Colon (tissue), 2 donors: Measurements from ENCODE around the gene PDAP1.
"Not testable (repeated sequence)": the region's sequence is repeated elsewhere in the genome, so short reads cannot be mapped to it uniquely, and the experiment has no call there.

Experiments used
- FAIRE-seq: peaks from 2 replicates; lab custom pipeline; 2012; peaks lifted over from hg19 to GRCh38; lab: Jason Lieb, UNC
- donor health status: control.
- donor health status: control.

The PDAP1 gene

DNA sequence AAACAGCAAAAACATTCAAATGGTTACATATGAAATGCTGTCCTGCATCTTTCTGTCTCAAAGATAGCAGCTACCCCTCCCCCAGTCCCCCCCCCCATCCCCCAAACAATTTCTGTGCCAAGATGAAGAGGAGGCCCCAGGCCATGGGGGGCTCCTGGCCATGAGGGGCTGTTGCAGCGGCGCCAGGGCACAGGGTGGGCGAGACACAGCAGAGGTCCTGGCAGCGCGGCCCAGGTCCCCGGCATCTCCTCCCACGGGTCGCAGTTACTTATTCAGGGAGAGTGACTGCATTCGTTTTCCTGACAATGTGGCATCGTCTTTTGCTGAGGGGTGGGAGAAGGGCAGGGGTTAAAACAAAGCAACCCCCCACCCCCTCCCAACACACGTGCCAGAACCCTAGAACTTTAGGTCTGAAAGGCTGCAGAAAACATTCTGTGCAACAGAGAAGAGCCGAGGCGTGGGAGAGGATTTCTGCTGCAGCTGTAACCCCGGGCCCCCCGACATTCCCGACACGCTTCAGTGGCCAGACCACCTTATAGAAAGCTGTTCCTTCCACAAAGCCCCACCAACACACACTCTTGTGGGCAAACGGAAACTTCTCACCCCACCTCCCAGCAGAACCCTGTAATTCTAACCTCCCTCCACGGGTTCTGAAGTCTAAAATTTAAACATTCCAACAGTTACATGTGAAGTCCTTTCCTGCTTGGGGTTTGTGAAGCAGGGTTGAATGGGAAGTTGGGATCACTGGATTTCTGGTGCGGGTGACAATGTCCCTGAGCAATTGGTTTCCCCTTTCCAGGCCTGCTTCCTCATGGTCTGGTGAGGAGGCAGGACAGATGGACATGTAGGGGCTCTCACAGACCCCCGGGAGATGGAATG, 11.7 kb downstream of the PDAP1 start:
- no peak for FAIRE-seq

DNA sequence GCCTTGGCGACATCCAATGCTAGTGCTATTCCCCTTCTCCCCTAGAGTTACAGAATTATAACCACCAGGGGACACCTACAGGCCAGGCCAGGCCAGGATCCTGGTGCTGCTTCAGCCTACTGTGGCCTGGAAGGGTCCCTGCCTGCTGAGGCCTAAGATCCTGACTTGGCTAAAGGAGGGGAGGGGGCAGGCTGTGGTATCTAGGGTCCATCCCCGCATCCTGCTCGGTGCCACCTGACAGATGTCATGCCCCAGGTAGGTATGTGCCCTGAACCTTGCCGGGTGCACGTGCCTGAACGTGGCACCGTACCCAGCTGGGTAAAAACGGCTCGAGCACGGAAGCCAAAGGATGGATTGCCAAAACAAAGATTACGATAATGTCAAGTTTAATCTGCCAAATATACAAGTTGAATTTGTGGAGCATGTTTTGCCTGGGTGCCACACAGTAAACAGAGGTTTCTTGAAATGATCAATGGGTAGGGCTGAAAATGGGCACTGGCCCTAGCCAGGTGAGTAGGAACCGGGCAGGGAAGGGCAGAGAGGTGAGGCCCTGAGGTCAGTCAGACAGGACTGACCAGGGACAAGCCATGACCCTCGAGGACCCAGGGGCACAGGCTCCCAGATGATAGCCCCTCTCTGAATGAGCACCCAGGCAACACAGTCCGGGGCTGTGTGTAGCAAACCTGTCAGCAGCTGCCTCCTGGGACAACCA, 12.6 kb downstream of the PDAP1 start:
- no peak for FAIRE-seq

DNA sequence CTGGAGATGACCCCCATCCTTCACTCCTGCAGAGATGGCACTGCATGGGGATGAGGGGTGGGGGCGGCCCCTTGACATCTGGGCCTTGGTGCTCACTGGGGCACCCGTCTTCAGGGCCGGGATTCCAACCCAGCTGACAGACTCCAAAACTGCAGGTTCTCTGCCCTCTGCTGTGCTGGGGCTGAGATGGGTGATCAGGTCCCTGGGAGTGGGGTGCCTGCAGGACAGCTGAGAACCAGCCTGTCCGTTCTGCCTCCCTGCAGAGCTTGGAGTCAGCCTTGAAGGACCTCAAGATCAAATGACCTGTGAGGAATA, 14.3 kb downstream of the PDAP1 start:
- no peak for FAIRE-seq

DNA sequence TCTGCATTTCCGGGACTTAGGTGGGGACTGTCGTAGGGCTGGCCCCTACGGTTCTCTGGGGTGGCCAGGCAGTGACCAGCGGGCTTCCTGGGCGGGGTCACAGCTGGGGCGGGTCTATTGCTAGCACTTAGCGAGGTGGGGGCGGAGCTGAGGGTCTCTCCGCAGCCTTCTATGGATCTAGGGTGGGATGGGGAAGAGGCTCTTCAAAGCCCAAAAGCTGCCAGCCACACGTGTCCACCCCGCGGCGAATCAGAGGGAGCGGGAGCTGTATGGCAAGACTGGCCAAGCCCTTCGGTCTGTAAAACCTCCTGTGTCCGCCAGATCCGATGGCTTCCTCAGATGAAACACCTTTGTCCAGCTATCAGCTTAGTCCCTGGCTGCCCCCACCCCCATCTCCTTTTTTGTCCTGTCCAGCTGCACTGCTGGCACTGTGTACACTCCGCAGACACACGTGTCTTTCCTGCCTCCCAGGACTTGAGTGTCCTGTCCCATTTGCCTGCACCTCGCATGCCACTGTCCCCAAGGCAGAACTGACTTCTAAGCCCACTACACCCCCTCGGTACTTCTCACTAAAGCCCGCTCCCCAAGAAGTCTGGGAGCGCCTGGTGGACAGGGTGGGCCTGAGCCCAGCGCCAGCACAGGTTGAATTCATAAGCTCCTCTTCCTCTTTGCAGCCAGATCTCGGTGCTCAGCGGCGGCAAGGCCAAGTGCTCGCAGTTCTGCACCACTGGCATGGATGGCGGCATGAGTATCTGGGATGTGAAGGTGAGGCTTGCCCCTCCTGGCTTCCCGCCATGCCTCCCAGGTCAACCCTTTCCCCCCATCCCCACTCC, 14.8 kb downstream of the PDAP1 start:
- FAIRE-seq, result no peak

DNA sequence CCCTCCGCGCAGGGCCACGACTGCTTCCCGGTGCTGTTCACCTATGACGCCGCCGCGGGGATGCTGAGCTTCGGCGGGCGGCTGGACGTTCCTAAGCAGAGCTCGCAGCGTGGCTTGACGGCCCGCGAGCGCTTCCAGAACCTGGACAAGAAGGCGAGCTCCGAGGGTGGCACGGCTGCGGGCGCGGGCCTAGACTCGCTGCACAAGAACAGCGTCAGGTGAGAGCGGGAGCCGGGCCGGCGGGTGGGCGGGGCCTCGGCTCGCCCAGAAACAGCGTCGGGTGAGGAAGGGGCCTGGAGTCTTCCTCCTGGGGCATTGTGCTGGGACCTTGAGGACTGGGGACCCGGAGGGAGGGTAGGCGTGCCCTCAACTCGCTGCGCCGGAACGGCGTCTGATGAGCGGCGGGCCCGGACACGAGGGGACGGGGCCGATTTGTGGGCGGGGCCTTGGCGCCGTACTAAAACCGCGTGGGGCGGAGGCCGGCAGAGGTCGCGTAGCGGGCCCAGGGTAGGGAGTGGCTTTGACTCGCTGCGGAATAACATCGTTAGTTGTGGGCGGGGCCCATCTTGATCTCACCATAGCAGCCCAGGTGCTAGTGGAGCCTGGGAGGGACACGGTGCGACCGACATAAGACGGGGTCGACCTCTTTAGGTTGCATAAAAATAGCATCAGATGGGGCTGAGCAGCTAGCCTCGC, 15.6 kb downstream of the PDAP1 start:
- no peak for FAIRE-seq

DNA sequence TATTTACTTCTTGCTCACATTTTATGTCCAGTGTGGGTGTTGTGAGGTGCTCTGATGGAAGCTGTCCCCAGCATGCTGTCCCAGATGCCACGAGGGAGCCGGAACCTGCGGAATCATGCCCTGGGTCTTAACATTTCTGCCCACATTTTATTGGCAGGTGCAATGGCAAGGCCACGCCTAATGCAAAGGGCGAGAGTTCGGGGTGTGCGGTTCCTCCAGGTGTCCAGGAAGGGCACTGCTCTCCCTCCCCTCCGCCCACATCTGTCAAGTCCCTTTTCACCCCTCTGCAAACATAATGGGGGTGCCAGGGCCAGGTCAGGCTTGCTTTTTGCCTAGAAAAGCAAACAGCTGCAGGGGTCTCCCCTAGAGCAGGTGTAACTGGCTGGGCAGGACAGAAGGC, 16.4 kb downstream of the PDAP1 start:
- FAIRE-seq, result no peak

DNA sequence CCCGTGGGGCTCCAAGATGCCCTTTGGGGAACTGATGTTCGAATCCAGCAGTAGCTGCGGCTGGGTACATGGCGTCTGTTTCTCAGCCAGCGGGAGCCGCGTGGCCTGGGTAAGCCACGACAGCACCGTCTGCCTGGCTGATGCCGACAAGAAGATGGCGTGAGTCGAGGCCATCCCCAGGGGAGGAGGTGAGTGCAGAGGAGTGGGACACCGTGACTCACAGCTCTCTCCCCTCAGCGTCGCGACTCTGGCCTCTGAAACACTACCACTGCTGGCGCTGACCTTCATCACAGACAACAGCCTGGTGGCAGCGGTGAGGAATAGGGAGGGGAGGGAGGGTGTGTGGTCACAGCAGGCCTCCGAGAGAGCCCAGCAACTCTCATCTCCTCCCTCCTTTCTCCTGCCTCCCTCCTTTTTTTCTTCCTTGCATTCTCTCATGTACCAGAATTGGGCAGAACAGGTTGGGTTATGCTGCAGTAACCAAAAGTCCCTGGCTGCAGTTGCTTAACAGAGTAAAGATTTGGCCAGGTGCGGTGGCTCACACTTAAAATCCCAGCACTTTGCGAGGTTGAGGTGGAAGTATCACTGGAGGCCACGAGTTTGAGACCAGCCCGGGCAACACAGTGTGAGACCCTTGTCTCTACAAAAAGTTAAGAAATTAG, 17.3 kb downstream of the PDAP1 start:
- no peak for FAIRE-seq

DNA sequence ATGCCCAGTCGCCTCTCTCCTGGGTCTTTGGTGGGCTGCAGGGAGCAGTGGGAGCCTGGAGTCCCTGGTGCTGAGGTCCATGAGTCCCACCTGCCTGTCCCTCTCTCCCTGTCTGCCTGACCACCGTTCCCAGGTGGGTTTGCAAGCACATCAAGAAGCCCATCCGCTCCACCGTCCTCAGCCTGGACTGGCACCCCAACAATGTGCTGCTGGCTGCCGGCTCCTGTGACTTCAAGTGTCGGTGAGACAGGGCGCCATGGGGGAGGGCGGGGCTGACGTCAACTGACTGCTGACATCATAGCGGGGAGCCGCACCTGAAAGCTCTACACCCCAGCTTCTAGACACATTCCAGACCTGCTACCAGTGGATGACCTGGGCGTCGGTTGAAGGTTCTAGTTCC, 18.6 kb downstream of the PDAP1 start:
- no peak for FAIRE-seq

DNA sequence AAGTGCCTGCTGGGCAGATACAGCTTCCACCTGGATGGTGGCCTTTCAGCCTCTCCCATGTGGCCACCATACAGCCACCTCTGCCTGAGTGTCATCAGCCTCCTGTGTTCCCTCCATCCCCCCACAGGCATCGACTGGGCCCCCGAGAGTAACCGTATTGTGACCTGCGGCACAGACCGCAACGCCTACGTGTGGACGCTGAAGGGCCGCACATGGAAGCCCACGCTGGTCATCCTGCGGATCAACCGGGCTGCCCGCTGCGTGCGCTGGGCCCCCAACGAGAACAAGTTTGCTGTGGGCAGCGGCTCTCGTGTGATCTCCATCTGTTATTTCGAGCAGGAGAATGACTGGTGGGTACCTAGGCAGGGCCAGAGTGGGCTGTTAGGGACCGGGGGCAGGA, 20.5 kb downstream of the PDAP1 start:
- FAIRE-seq, result no peak

DNA sequence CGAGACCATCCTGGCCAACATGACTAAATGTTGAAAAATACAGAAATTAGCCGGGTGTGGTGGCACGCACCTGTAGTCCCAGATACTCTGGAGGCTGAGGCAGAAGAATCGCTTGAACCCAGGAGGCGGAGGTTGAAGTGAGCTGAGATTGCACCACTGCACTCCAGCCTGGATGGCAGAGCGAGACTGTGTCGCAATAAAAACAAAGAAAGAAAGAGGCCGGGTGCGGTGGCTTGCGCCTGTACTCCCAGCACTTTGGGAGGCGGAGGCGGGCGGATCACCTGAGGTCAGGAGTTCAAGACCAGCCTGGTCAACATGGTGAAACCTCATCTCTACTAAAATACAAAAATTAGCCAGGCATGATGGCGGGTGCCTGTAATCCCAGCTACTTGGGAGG, 21.2 kb downstream of the PDAP1 start:
- not testable (repeated sequence) for FAIRE-seq

DNA sequence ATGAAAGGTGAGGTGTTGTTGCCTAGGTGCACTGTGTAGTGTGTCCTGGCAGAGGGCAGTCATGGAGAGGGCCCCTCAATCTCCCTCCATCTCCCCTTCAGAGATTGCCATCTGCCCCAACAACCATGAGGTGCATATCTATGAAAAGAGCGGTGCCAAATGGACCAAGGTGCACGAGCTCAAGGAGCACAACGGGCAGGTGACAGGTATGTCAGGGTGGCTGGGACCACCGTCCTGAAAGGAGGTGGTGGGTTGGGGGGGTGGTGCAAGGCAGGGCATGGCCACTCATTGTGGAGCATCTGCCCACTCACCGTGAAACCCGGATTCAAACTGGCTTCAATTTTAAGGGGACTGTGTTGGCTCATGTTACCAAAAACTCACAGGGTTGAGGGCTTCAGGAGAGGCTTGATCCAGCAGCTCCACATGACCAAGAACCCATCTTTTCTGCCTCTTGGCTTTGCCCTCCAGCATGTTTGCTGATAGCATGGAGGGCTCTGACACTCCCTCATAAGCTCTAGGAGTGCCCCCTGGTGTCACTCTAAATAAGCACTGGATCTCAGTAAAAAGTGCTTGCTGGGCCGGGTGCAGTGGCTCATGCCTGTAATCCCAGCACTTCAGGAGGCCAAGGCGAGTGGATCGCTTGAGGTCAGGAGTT, 21.7 kb downstream of the PDAP1 start:
- FAIRE-seq, result no peak

DNA sequence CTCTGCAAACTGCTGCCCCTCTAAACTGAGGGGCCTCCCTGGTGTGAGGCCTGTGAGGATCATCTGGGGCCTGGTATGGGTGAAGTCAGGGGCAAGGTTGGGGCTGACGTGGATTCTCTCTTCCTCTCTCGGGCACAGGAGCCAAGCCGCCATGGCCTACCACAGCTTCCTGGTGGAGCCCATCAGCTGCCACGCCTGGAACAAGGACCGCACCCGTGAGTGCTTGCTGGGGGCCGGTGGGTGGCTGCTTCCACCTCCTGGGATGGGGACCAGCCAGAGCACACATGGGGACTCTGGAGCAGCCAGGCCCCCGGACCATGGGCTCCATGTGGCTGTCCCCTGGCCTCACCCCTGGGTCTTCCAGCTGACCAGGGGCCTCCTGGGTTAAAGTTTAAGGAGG, 22.8 kb downstream of the PDAP1 start:
- no peak for FAIRE-seq

DNA sequence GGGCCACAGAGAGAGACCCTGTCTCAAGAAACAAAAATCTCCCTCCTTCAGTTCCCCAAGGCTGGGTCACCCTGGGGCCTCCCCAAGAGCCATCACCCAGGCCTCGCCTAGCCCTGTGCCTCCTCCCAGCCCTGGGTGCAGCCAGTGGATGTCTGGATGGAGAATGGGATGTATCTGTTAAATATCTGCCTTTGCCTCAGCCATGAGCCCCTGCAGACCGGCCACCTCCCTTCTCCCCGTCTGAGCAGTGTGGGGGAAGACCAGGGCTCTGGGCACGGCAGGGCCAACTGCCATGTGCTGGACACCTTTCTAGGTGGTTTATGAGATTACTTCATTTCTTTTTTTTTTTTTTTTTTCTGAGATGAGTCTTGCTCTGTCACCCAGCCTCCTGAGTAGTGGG, 23.9 kb downstream of the PDAP1 start:
- FAIRE-seq, result no peak

DNA sequence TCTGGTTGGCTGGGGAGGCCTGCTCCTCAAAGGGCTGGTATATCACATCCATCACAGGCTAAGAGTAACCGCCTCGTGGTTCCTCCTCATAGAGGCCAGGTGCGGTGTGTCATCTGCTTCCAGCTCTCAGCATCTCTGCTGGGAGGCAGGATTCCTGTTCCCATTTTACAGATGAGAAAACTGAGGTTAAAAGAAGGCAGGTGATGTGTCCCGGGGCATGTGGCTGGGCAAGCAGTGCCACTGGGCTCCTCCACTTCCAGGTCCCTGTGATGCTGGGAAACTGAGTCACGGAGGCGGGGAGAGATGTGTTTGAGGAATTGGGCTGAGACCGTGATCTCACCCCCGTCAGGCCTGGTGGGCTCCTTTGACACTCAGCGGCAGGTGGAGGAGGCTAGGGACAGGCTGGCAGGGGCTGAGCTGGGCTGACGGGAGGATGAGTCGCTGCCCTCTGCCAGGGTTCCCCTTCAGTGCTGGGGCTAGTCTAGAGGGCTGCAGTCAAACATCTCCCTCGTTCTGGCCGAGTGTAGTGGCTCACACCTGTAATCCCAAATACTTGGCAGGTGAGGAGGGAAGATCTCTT, 24.5 kb downstream of the PDAP1 start:
- FAIRE-seq, result no peak

DNA sequence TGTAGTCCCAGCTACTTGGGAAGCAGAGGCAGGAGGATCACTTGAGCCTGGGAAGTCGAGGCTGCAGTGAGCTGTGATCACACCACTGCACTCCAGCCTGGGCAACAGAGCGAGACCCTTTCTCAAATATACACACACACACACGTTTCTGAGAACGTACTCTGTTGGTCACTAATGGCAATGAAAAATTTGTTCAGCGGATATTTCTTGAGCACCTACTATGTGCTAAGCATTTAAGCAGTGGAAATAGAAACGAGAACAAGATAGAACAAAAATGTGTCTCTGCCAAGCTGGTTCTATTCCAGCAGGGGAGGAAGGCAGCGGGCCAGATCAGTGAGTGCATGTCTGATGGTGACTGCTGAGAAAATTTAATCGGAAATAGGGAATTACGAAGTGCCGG, 25.2 kb downstream of the PDAP1 start:
- FAIRE-seq, result no peak

DNA sequence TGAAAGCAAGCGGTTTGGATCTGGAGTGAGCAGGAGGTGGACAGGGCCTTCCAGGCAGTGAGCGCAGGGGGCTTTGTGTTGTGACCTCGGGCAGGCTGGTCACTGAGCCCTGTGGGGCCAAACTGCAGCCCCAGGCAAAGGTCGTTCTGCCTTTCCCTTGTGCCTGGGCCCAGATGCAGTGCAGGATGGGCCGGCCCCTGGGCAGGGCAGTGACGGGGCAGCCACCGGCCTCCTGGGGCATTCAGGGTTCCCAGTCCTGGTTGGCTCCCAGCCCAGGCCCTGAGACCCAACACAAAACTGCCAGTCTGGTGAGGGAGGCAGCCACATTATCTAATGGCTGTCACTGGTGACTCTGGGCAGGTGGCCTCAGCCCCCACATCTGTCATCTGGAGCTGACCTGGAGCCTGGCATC, 26.7 kb downstream of the PDAP1 start:
- FAIRE-seq, result no peak

DNA sequence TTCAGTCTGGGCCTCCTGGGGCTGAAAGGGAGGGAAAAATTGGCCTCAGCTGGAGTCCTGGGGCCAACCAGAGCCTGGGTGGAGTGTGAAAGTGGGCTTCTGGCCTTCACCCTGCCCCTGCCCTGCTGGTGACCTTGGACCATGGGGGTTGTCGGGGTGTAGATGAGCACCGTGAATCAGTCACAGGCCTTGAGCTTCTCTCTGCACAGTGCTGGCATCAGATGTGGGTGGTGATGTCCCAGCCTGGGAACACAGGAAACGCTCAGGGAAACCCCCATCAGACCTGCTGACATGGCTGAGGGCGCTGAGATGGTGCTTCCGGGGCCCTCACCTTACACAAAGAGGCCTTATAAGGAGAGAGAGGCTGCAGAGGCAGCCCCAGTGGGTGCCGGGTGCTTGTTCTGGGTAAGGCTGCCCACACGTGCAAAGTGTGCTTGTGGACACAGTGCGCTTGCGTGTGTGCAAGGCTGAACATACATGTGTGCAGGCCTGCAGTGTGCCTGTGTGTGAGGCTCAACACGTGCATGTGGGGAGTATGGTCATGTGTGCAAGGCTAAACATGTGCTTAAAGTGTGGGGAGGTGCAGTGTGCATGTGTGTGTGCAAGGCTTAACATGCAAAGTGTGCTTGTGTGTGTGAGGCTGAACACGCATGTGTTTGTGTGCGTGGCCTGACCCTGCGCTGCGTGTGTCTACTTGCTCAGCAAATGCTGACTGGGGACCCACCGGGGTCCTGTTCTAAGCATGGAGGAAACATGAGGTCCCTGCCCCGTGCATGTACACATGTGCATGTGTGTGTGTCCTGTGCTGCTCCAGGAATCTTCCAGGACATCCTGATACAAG, 27.4 kb downstream of the PDAP1 start:
- no peak for FAIRE-seq

DNA sequence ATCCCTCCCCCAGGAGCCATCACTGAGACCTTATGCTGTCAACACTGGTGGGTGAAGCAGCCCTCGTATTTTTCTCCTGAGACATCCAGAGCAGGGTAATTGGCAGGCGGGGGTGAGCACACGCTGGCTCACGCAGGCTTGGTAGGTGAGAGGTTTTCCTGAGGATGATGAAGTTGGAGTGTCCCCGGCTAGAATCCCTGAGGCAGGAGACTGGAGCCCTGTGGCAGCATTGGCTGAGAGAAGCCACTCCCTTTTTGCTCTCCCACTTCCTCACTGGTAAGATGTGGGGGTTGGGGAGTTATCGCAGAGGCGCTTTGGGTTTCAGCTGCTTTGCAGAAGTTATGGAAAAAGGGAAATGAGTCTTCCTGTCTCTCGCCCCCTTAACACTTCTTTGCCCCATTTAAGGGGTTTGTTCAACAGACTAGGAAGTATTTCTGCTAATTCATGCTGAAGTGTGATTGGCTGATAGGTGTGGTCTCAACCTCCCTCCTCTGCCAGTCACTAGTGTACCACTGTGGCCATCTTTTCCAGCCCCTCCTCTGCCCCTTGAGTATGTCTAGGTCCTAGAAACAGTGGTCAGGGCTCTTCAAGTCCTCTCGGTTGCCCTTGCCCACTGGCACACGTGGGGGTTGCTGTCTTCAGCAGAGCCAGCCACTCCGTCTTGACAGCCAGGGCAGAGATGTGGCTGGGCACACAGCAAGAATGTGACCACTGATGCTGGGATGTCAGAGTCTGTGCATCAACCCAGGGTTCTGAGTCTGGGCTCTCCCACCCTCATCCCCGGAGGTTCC, 28.2 kb downstream of the PDAP1 start:
- FAIRE-seq, result no peak

DNA sequence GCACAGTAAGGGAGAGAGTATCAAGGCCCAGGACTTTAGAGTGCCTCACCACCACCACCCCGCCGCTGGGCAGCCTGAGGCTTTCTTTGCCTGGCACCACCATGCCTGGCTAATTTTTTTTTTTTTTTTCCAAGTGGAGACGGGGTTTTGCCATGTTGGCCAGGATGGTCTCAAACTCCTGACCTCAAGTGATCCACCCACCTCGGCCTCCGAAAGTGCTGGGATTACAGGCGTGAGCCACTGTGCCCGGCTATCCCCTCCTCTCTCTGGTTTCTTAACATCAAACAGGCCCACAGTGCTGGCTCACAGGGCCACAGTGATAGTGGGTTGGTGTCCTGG, 28.7 kb downstream of the PDAP1 start:
- not testable (repeated sequence) for FAIRE-seq
